SK-N-MC (cell line): ENCODE data around the gene DISP2.

ENCODE experiments used
- DNase-seq: peaks from one replicate; pipeline ENCODE4 v3.0.0-alpha.2; 2011; ENCODE audit warnings: low read depth, low spot score
- H3K27ac ChIP-seq: fragments of 200-600 bp; sonication (generic); 2 replicates; pipeline ENCODE4 v1.5.1; 2016; ENCODE audit warnings: mixed run types
- H3K36me3 ChIP-seq: fragments of 200-600 bp; sonication (generic); 2 replicates; pipeline ENCODE4 v1.6.1; 2017; ENCODE audit warnings: antibody characterized with exemption, low read length, mixed read lengths; ENCODE audit not compliant: insufficient read depth
- H3K4me3 ChIP-seq: fragments of 200-600 bp; sonication (generic); 2 replicates; pipeline ENCODE4 v1.5.1; 2016
- H3K9ac ChIP-seq: fragments of 200-600 bp; sonication (generic); 2 replicates; pipeline ENCODE4 v1.8.0; 2017; ENCODE audit warnings: mixed run types, mixed read lengths; ENCODE audit not compliant: insufficient read length
- H3K9me3 ChIP-seq: fragments of 200-600 bp; sonication (generic); 2 replicates; pipeline ENCODE4 v1.6.1; 2017; ENCODE audit warnings: low read depth, mild to moderate bottlenecking, antibody characterized with exemption, low read length, moderate library complexity, mixed read lengths
- EZH2 ChIP-seq: fragments of 200-600 bp; sonication (generic); IDR thresholded peaks from one replicate; pipeline ENCODE4 v1.6.1; 2017; ENCODE audit warnings: antibody characterized with exemption
- FOXP2 ChIP-seq: optimal IDR thresholded peaks from 2 replicates; pipeline ENCODE3; 2011; ENCODE audit warnings: mild to moderate bottlenecking, moderate library complexity; ENCODE audit not compliant: insufficient read depth; ENCODE audit errors: extremely low read length, control extremely low read depth
- POLR2AphosphoS5 ChIP-seq: IDR thresholded peaks from 2 replicates; pipeline ENCODE4 v1.6.1; 2012; ENCODE audit warnings: mild to moderate bottlenecking, low read depth, low read length, borderline replicate concordance

The DISP2 gene

GRCh38 chr15:40392986-40393948, 35.2 kb downstream of the DISP2 start:
- no peak for DNase-seq
- peaks cover 64% of the 10 kb centered on the region for H3K36me3 ChIP-seq
- no peak for TF ChIP-seq POLR2AphosphoS5
- TF ChIP-seq FOXP2, result no peak
- TF ChIP-seq EZH2, result no peak
- no peak overlapping the region; the same call in 1 of the 2 replicates for H3K27ac ChIP-seq
- H3K9me3 ChIP-seq, result no peaks in the 10 kb centered on the region
- no peak overlapping the region for H3K9ac ChIP-seq
- no peak overlapping the region for H3K4me3 ChIP-seq

GRCh38 chr15:40397688-40398412, 39.8 kb downstream of the DISP2 start:
- TF ChIP-seq EZH2, result no peak
- no peak for TF ChIP-seq POLR2AphosphoS5
- no peak for TF ChIP-seq FOXP2
- H3K9me3 ChIP-seq, result no peaks in the 10 kb centered on the region
- H3K4me3 ChIP-seq, result no peak overlapping the region
- peaks cover 26% of the 10 kb centered on the region for H3K36me3 ChIP-seq
- H3K9ac ChIP-seq, result no peak overlapping the region
- no peak overlapping the region for H3K27ac ChIP-seq
- DNase-seq, result no peak

- DNase-seq, result no peak
- no peak overlapping the region for H3K9ac ChIP-seq
- H3K4me3 ChIP-seq, result no peak overlapping the region
- peaks cover 20% of the 10 kb centered on the region for H3K36me3 ChIP-seq
- no peaks in the 10 kb centered on the region for H3K9me3 ChIP-seq
- TF ChIP-seq POLR2AphosphoS5 (no peak), FOXP2 (no peak), EZH2 (no peak)
- H3K27ac ChIP-seq, result no peak overlapping the region
Measured at GRCh38 chr15:40398413-40398873, 40.4 kb downstream of the DISP2 start.

GRCh38 chr15:40399370-40399769, 41.4 kb downstream of the DISP2 start:
- Histone ChIP-seq H3K27ac (no peak overlapping the region), H3K9me3 (no peaks in the 10 kb centered on the region), H3K4me3 (no peak overlapping the region), H3K9ac (no peak overlapping the region), H3K36me3 (peaks cover 11% of the 10 kb centered on the region)
- TF ChIP-seq EZH2, result no peak
- no peak for TF ChIP-seq FOXP2
- no peak for TF ChIP-seq POLR2AphosphoS5
- no peak for DNase-seq

GRCh38 chr15:40405501-40406381, 47.7 kb downstream of the DISP2 start, which contains the start of gene IVD:
IVD (plus strand) TSS chr15:40405795; CDS start chr15:40405828, 33 bp downstream.
- Histone ChIP-seq H3K9ac (peak within 1 kb of the TSS; percentile 89), H3K27ac (peak within 1 kb of the TSS; percentile 46; the same call in 1 of the 2 replicates), H3K36me3 (peaks cover 24% of the 10 kb centered on the region), H3K9me3 (no peaks in the 10 kb centered on the region), H3K4me3 (peak within 1 kb of the TSS; percentile 97)
- DNase-seq, result no peak
- TF ChIP-seq FOXP2 (no peak), POLR2AphosphoS5 (peak; percentile 86)

GRCh38 chr15:40407330-40407990, 49.4 kb downstream of the DISP2 start:
- H3K27ac ChIP-seq, result no peak overlapping the region
- H3K4me3 ChIP-seq, result no peak overlapping the region
- H3K36me3 ChIP-seq, result peaks cover 35% of the 10 kb centered on the region
- H3K9ac ChIP-seq, result no peak overlapping the region
- no peak for DNase-seq
- no peak for TF ChIP-seq FOXP2
- no peak for TF ChIP-seq POLR2AphosphoS5
- no peak for TF ChIP-seq EZH2
- no peaks in the 10 kb centered on the region for H3K9me3 ChIP-seq

GRCh38 chr15:40409366-40409765, 51.3 kb downstream of the DISP2 start:
- Histone ChIP-seq H3K36me3 (peaks cover 37% of the 10 kb centered on the region), H3K4me3 (no peak overlapping the region), H3K9ac (no peak overlapping the region), H3K27ac (no peak overlapping the region), H3K9me3 (no peaks in the 10 kb centered on the region)
- TF ChIP-seq POLR2AphosphoS5, result no peak
- TF ChIP-seq FOXP2, result no peak
- no peak for TF ChIP-seq EZH2
- no peak for DNase-seq
